ENCODE data around the gene NUP210L.
"Not testable (repeated sequence)": the region's sequence is repeated elsewhere in the genome, so short reads cannot be mapped to it uniquely, and the experiment has no call there.

The NUP210L gene

DNA sequence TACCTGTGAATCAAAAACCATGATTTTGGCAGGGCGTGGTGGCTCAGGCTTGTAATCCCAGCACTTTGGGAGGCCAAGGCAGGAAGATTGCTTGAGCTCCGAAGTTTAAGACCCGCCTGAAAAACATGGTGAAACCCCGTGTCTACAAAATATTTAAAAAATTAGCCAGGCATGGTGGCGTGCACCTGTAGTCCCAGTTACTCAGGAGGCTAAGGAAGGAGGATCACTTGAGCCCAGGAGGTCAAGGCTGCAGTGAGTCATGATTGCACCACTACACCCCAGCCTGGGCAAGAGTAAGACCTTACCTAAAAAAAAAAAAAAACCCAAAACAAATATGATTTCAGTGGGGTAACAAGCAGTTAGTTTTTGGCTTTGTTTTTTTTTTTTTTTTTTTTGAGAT, 54.7 kb downstream of the NUP210L start:
- in situ Hi-C loops (cut with MboI; ENCODE audit: low sequenced_read_pairs), result not testable (repeated sequence)

GRCh38 chr1:154097873-154098272, 57.0 kb downstream of the NUP210L start:
- in situ Hi-C loops (cut with MboI; ENCODE audit: low sequenced_read_pairs), result no loop called here

DNA sequence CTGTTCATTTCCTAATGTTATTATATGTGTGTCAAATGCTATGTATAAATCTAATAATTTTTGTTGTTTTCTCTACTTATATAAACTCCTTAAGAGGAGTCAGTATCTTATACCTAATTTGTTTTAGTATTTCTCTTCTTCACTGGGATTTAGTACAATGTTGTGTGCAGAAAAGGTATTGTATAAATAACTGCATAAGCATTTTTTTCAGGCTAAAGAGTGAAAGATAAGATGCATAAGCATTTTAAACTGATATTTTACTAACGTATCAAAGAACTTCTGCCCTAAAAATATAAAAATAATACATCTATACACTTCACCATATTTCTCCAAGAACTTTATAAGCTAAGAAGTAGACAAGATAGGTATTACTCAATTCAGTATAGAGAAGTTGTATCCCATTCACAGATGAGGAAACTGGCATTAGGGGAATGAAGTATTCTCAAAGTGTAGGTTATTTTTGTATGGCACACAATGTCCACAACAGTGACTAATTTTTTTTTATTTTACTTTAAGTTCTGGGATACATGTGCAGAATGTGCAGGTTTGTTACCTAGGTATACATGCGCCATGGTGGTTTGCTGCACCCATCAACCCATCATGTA, 59.3 kb downstream of the NUP210L start:
- in situ Hi-C loops (cut with MboI; ENCODE audit: low sequenced_read_pairs), result no loop called here

- in situ Hi-C loops (cut with MboI; ENCODE audit: low sequenced_read_pairs), result no loop called here
Observed at GRCh38 chr1:154094411-154094810, 60.5 kb downstream of the NUP210L start.

DNA sequence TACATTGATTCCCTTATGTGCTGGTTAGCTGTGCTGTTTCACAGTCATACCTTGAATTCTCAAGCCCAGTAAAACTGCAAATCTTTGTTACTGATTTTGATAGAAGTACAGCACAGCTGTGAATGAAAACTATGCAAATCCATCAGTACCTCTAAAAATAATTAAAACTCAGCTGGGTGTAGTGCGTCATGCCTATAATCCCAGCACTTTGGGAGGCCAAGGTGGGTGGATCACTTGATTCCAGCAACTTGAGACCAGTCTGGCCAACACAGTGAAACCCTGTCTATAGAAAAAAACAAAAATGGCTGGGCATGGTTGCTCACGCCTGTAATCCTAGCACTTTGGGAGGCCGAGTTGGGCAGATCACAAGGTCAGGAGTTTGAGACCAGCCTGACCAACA, 61.2 kb downstream of the NUP210L start:
- in situ Hi-C loops (cut with MboI; ENCODE audit: low sequenced_read_pairs), result no loop called here

DNA sequence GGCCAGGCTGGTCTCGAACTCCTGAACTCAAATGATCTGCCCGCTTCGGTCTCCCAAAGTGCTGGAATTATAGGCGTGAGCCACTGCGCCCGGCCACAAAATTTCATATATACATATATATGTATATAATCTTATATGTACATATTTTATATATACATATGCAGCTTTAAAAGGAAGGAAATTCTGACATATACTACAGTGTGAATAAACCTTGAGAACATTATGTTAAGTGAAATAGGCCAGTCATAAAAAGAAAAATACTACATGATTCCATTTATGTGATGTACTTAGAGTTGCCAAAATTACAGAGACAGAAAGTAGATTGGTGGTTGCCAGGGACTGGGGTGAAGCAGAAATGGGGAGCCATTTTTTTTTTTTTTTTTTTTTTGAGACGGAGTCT, 63.2 kb downstream of the NUP210L start:
- in situ Hi-C loops (cut with MboI; ENCODE audit: low sequenced_read_pairs), result no loop called here

DNA sequence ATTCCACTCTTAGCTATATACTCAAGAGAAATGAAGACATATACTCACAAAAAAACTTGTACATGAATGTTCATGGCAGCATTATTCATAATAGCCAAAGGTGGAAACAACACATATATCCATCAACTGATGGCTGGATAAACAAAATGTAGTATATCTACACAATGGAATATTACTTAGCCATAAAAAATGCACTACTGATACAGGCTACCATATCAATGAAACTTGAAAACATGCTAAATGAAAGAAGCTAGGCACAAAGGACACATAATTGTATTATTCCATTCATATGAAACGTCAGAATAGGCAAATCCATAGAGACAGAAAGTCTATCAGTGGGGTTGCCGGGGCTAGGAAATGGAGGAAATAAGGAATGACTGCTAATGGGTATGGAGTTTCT, 67.3 kb downstream of the NUP210L start:
- in situ Hi-C loops (cut with MboI; ENCODE audit: low sequenced_read_pairs), result no loop called here

DNA sequence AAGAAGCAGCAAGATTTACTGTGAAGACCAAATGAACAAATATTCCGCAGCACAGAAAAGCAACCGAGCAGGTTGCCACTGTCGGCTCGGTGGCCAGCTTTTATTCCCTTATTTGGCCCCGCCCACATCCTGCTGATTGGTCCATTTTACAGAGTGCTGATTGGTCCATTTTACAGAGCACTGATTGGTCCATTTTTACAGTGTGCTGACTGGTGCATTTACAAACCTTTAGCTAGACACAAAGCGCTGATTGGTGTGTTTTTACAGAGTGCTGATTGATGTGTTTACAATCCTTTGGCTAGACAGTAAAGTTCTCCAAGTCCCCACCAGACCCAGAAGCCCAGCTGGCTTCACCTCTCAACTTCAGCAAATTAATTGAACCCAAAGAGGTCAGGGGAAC, 71.8 kb downstream of the NUP210L start:
- in situ Hi-C loops (cut with MboI; ENCODE audit: low sequenced_read_pairs), result not testable (repeated sequence)

DNA sequence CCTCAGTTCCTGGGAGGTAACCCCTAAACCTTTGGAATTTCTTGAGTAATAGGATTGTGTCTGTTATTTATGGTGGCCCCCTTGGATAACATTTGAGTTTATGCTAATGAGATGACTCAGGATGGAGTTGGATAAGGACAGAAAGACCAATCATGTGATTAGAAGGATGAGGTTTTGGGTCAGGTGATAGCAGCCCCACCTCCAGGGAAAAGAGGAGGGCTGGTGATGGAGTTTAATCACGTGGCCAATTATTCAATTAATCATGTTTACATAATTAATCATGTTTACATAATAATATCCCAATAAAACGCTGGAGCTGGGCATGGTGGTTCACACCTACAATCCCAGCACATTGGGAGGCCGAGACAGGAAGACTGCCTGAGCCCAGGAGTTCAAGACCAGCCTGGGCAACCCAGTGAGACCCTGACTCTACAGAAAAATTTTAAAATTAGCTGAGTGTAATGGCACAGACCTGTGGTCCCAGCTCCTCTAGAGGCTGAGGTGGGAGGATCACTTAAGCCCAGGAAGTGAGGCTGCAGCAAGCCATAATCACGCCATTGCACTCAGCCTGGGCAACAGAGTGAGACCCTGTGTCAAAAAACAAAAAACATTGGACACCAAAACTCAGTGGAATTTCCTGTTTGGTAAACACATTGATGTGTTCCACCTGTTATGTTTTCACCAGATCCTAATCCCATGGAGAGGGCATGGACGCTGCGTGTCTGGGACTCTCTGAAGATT, 73.3 kb downstream of the NUP210L start:
- in situ Hi-C loops (cut with MboI; ENCODE audit: low sequenced_read_pairs), result no loop called here

DNA sequence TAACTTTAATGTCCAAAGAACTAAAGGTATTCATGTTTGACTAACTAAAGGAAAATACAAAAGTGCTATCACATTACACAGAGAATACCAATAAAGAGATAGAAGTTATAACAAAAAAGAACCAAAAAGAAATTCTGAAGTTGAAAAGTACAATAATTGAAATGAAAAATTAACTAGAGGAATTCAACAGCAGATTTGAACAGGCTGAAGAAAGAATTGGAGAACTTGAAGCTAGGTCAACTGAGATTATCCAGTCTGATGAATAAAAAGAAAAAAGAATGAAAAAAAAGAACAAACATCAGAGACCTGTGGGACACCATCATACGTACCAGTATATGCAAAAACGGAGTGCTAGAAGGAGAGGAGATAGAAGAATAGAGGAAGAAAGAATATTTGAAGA, 78.5 kb downstream of the NUP210L start:
- in situ Hi-C loops (cut with MboI; ENCODE audit: low sequenced_read_pairs), result no loop called here

DNA sequence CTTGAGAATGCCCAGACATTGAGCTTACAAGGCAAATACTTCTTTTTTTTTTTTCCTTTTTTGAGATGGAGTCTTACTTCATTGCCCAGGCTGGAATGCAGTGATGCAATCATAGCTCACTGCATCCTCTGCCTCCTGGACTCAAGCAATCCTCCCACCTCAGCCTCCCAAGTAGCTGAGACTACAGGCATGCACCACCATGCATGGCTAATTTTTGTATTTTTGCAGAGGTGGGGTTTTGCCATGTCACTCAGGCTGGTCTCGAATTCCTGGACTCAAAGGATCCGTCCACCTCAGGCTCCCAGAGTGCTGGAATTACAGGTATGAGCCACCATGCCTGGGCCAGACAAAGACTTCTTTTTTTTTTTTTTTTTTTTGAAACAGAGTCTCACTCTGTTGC, 79.1 kb downstream of the NUP210L start:
- in situ Hi-C loops (cut with MboI; ENCODE audit: low sequenced_read_pairs), result no loop called here

- in situ Hi-C loops (cut with MboI; ENCODE audit: low sequenced_read_pairs), result no loop called here
Observed at GRCh38 chr1:154062309-154062708, 92.6 kb downstream of the NUP210L start.

DNA sequence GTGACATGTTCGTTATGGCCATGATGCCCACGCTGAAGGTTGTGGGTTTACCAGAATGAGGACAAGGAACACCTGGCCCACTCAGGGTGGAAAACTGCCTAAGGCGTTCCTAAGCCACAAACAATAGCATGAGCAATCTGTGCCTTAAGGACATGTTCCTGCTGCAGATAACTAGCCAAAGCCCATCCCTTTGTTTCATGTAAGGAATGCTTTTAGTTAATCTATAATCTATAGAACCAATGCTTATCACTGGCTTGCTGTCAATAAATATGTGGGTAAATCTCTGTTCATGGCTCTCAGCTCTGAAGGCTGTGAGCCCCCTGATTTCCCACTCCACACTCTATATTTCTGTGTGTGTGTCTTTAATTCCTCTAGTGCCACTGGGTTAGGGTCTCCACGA, 107.4 kb downstream of the NUP210L start:
- in situ Hi-C loops (cut with MboI; ENCODE audit: low sequenced_read_pairs), result not testable (repeated sequence)

GRCh38 chr1:154033697-154034096, 121.2 kb downstream of the NUP210L start:
- in situ Hi-C loops (cut with MboI; ENCODE audit: low sequenced_read_pairs), result not testable (repeated sequence)

GRCh38 chr1:154019940-154020339, 134.9 kb downstream of the NUP210L start:
- in situ Hi-C loops (cut with MboI; ENCODE audit: low sequenced_read_pairs), result no loop called here

DNA sequence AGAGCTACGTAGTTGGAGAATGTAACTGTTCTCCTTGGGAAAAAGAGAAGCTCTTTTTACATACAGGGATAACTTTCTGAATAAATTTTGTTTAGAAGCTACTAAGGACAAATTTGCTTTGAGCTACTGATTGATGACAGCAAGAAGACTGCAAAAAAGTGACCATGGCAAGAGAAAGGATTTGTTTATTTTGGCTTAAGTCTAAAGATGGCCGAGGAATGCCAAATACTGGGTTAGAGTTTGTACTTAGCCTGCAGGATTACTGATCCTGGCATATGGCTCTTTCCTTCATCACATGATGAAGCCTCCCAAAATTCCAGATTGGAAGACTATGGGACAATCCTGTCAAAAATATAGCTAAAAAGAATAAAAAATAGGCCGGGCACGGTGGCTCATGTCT, 135.6 kb downstream of the NUP210L start:
- in situ Hi-C loops (cut with MboI; ENCODE audit: low sequenced_read_pairs), result no loop called here

DNA sequence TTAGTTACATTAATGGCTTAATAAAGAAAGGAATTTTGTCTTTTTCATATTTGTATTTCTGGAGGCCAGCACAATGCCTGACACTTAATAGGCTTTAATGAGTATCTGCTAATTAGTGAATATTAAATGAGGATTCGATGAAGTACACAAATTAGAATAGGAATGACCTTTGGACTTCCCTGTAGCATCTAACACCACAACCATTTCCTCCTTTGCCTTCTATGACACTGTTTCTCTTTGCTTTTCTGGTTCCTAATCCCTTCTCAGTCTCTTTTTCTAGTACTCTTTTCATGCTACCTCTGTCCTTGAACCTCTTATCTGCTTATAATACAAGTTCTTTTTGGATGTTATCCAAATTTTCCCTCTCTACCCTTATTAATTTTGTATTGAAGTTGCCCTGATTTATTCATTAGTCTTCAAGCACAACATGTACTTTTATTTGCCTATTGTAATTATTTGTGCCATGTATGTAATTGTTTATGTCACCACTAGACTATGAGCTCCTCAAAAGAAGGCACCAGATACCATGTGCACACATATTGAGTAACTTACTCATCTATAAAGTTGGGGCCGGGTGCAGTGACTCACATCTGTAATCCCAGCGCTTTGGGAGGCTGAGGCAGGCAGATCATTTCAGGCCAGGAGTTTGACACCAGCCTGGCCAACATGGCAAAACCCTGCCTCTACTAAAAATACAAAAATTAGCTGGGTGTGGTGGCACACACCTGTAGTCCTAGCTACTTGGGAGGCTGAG, 140.5 kb downstream of the NUP210L start:
- in situ Hi-C loops (cut with MboI; ENCODE audit: low sequenced_read_pairs), result no loop called here

- in situ Hi-C loops (cut with MboI; ENCODE audit: low sequenced_read_pairs), result not testable (repeated sequence)
Observed at GRCh38 chr1:154012543-154012942, 142.3 kb downstream of the NUP210L start.

DNA sequence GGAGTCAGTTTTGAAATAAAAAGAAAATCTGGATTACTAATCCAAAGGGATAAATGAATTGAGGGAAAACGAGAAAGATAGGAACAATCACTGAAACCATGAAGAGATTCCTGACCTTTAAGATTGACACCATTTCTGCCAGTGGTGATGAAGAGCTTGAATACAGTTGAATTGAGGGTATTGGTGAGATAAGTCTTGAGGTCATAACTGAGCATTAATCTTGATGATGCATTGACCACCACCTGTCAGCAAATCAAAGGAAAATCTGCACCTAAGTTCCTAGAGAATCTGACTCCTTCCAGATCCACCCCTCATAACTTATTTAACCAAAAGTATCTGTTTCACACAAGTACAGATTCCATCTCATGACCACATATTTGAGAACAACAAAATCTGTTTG, 142.7 kb downstream of the NUP210L start:
- in situ Hi-C loops (cut with MboI; ENCODE audit: low sequenced_read_pairs), result no loop called here

- in situ Hi-C loops (cut with MboI; ENCODE audit: low sequenced_read_pairs), result no loop called here
Observed at GRCh38 chr1:154006136-154006535, 148.7 kb downstream of the NUP210L start.

GRCh38 chr1:154000420-154000819, 154.5 kb downstream of the NUP210L start:
- in situ Hi-C loops (cut with MboI; ENCODE audit: low sequenced_read_pairs), result no loop called here

- in situ Hi-C loops (cut with MboI; ENCODE audit: low sequenced_read_pairs), result loop anchor here (25.0 kb wide), 2 partner anchors 485 to 635 kb away; partner anchors contain the start of gene S100A9
Observed at GRCh38 chr1:153996882-153997281, 158.0 kb downstream of the NUP210L start.
